HG03025 (cell line): ENCODE measurements around the gene PGK1.
"Not testable (repeated sequence)": the region's sequence is repeated elsewhere in the genome, so short reads cannot be mapped to it uniquely, and the experiment has no call there.

Experiments
- ATAC-seq: cut with Tn5 transposase; IDR thresholded peaks from one replicate; pipeline ENCODE4 v1.9.1; 2021; ENCODE audit warnings: mild to moderate bottlenecking, moderate library complexity; ENCODE audit not compliant: unreplicated experiment, low FRiP score

PGK1 gene

DNA sequence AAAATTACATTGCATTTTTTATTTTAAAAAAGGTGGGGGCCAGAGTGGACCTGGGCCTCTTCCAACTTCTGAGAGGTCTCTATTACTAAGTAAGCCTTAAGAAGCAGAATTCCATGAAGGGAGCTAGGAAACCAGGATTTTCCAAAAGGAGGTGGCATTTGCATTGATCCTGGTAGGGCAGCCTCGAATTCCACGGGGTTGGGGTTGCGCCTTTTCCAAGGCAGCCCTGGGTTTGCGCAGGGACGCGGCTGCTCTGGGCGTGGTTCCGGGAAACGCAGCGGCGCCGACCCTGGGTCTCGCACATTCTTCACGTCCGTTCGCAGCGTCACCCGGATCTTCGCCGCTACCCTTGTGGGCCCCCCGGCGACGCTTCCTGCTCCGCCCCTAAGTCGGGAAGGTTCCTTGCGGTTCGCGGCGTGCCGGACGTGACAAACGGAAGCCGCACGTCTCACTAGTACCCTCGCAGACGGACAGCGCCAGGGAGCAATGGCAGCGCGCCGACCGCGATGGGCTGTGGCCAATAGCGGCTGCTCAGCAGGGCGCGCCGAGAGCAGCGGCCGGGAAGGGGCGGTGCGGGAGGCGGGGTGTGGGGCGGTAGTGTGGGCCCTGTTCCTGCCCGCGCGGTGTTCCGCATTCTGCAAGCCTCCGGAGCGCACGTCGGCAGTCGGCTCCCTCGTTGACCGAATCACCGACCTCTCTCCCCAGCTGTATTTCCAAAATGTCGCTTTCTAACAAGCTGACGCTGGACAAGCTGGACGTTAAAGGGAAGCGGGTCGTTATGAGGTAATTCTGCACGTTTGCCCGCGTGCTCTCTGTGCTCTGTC lies at the start of gene PGK1:
PGK1 (plus strand) TSS at position 626 of the 824 bp plus-strand sequence; CDS start at position 719, 93 bp downstream.
- ATAC-seq: peak; percentile 95

- ATAC-seq: no peak
Measured at GRCh38 chrX:78063687-78064086, 40.4 kb upstream of the PGK1 start.

GRCh38 chrX:78064152-78064551 lies 39.9 kb upstream of the PGK1 start:
- ATAC-seq: no peak

GRCh38 chrX:78064698-78065601 lies 39.1 kb upstream of the PGK1 start:
- ATAC-seq: peak; percentile 55

DNA sequence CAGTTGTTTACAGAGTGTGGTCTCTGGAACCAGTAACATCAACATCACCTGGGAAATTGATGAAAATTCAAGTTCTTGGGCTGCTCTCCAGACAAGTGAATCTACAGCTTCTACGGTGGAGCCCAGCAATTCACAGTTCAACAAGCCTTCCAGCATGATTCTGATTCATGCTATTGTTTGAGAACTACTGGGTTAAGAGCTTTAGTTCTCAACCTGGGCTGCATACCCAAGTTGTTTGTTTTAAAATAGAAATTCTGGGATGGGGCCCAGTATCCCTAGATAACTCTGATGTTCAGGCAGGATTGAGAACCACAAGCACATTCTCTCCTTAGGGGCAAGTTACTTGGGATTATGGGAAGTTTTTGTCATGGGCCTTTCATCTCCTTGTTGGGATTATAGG lies 37.9 kb upstream of the PGK1 start:
- ATAC-seq: no peak

DNA sequence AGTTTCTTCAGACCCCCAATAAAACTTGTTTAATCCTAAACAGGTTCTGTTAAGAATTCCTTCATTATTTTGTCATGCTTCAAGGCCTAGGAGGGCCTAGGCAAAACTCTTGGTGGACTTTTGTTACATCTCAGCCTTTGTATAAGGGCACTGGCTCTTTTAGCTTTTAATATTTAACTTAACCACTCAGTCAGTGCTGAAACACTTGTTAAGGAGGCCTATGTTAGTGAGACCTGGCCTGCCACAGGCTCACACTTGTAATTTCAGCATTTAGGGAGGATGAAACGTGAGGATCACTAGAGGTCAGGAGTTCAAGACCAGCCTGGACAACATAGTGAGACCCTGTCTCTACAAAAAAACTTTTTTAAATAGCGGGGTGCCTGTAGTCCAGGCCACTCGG lies 32.7 kb upstream of the PGK1 start:
- no peak for ATAC-seq

DNA sequence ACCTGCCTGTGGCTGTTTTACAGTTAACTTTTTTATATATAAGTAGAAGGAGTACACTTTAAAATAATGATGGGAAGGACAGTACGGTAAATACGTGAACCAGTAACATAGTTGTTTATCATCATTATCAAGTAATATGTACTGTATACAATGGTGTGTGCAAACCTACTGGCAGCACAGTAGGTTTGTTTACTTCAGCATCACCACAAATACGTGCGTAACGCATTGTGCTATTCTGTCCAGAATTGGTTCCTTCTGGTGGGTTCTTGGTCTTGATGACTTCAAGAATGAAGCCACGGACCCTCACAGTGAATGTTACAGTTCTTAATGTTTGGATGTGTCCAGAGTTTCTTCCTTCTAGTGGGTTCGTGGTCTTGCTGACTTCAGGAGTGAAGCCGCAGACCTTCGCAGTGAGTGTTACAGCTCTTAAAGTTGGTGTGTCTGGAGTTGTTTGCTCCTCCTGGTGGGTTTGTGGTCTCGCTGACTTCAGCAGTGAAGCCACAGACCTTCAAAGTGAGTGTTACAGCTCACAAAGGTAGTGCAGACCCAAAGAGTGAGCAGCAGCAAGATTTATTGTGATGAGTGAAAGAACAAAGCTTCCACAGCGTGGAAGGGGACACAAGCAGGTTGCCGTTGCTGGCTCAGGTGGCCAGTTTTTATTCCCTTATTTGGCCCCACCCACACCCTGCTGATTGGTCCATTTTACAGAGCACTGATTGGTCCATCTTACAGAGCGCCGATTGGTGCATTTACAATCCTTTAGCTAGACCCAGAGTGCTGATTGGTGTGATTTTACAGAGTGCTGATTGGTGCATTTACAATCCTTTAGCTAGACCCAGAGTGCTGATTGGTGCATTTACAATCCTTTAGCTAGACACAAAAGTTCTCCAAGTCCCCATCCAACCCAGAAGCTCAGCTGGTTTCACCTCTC lies 30.6 kb upstream of the PGK1 start:
- not testable (repeated sequence) for ATAC-seq

GRCh38 chrX:78074088-78074487 lies 30.0 kb upstream of the PGK1 start:
- no peak for ATAC-seq

DNA sequence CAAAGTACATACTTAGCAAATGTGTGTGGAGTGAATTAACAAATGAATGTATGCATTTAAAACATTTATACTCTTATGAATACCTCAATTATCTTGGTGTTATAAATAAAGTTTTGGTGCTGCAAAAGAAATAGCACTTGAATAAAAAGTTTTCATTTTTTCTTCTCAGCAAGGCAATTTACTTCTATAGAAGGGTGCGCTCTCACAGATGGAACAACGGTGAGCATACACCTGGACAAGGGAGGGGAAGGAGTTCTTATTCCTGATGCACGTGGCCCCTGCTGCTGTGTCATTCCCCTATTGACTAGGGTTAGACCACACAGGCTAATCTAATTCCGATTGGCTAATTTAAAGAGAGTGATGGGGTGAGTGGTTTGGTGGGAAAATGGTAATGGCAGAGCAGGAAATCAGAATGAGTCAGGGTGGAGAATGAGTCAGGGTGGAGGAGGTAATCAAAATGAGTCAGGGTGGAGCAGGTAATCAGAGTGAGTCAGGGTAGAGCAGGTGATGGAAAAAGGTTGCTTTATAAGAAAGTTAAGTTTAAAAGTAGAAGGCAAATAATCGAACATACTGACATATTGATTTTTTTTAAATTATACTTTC lies 28.2 kb upstream of the PGK1 start:
- ATAC-seq: no peak

GRCh38 chrX:78081413-78081812 lies 22.6 kb upstream of the PGK1 start:
- not testable (repeated sequence) for ATAC-seq

DNA sequence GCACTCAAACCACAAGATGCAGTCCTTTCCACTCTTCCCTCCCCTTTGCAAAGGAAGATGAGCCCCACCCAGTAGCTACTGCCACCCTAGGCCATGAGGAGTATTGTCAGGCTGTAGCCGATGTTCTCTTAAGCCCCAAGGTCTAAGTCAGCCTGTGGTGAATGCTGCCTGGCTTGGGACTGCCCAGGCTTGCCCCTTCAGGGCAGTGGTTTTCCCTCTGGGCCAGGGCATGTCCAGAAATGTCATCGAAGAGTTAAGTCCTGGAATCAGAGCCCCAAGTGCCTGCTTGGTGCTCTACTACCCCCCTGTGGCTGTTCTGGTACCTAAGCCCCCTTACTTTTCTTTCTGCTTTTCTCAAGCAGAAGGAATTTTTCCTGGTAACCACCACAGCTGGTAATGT lies 11.8 kb upstream of the PGK1 start:
- no peak for ATAC-seq

DNA sequence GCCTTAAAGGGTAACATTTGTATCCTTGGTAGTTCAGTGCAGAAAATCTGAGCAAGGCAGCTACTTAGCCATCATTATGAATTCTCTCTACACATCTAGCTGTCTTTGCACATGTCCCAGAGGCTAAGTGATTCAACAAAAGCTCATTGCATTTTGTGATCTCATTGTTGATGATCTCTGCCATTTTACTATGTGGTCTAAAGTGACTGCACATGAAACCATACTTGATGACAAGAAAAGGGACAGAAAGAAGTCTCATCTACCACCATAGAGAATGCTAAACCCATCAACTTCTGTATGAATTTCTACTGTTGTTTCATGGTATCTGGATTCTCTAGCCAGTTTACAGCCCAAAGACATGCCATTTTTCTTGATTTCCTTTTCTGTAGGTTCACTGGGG lies 5.9 kb upstream of the PGK1 start:
- ATAC-seq: no peak

DNA sequence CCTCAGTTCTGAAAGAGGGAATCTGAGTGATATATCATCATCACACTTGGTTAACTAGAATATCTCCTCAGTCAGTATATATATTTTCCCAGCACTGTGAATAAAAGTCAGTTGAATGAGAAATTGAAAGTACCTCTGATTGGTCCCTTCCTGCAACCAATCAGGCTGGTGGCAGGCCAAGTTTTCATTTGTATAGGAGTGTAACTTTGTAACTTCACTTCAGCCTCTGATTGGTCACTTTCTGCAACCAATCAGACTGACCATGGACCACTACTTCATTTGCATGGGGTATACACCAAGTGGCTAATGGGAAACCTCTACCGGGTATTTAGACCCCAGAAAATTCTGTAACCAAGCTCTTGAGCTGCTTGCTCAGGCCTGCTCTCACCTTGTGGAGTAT lies 2.0 kb upstream of the PGK1 start:
- no peak for ATAC-seq

- no peak for ATAC-seq
Measured at GRCh38 chrX:78103001-78103622, 936 bp upstream of the PGK1 start.

DNA sequence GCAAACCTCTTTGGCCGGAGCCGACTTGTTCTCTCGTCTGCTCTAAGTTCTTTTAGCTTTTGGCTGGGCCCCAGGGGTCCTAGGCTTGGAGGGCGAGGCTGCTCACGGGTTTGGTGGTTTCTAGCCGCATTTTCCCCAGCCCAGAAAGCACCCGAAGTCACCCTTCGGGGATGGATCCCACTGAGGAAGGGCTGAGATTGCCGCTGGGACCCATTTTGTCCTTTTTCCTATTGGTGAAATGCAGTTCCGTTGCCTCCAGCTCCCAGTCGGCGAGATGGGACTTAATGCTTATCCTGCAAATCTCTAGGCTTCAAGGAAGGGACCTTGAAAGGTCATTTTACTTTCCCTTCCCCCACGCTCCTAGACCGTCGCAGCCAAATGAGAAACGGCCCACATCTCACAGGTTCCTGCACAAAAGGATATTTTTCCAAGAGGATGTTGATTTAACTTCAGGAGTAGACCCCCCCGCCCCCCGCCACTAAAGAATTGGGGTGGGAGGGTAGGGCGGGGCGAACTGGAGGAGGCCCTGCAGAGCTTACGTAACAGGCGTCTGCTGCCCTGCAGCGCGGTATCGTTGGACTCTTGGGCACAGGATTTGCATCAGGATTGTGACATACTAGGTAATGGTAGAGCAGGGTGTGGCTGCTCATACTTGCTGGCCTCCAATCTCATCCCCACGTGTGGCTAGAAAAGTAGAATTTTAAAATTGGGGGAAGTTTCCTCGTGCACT lies 564 bp downstream of the PGK1 start:
- peak; percentile 34 for ATAC-seq

- ATAC-seq: no peak
Measured at GRCh38 chrX:78105944-78106650, 2.0 kb downstream of the PGK1 start.

- ATAC-seq: no peak
Measured at GRCh38 chrX:78106651-78106986, 2.6 kb downstream of the PGK1 start.

GRCh38 chrX:78109458-78109857 lies 5.4 kb downstream of the PGK1 start:
- no peak for ATAC-seq
